Measurements from ENCODE around the gene FECH. TPM values are rescaled to one million over a fixed set of nuclear protein-coding genes. Genes with fewer than 3 reads are reported as not detected.
"Not testable (repeated sequence)": the region's sequence is repeated elsewhere in the genome, so short reads cannot be mapped to it uniquely, and the experiment has no call there.

The FECH gene
- total and polyA plus RNA-seq, 4 donors = 4.5 to 107 (median 20.4) TPM

DNA sequence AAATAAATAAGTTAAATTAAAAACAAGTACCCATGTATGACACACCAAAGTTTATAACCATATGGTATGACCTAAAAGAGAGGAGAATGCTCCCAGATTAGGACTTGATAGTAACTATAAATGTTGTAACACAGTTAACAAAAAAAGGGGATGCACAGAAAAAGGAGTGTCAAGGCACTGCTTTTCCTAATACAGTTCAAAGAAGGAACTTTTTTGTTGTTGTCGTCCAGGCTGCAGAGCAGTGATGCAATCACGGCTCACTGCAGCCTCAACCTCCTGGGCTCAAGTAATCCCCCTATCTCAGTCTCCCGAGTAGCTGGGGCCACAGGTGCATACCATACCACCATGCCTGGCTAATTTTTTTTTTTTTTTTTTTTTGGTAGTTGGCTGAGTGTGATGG, 32.4 kb upstream of the FECH start:
- Histone ChIP-seq H3K9ac (ENCODE audit: insufficient read depth in 1 of 2, low read length in 2 of 2) (no peak overlapping the region), H3K27me3 (ENCODE audit: control insufficient read depth in 3 of 3, insufficient read depth in 3 of 3, low read length in 2 of 3) (no peaks in the 10 kb centered on the region), H3K4me3 (no peak overlapping the region), H3K9me3 (ENCODE audit: control insufficient read depth in 4 of 4, insufficient read depth in 3 of 4, low read length in 3 of 4) (no peaks in the 10 kb centered on the region), H3K27ac (ENCODE audit: low read depth in 1 of 2, low read length in 1 of 2) (no peak overlapping the region), H3K36me3 (ENCODE audit: control insufficient read depth in 4 of 4, insufficient read depth in 4 of 4, low read length in 4 of 4) (peaks cover 3 to 17% (median 11%) of the 10 kb centered on the region in 4 donors), H3K4me1 (ENCODE audit: control insufficient read depth in 5 of 5, insufficient read depth in 5 of 5, low read length in 5 of 5) (peaks cover 0 to 9% (median 7%) of the 10 kb centered on the region in 5 donors)
- no peak for ATAC-seq (ENCODE audit: insufficient read depth, low FRiP score)
- WGBS, 2 donors = 31 to 62% methylated on average over 3 of the region's 3 CpGs
- TF ChIP-seq, protein P1, sequence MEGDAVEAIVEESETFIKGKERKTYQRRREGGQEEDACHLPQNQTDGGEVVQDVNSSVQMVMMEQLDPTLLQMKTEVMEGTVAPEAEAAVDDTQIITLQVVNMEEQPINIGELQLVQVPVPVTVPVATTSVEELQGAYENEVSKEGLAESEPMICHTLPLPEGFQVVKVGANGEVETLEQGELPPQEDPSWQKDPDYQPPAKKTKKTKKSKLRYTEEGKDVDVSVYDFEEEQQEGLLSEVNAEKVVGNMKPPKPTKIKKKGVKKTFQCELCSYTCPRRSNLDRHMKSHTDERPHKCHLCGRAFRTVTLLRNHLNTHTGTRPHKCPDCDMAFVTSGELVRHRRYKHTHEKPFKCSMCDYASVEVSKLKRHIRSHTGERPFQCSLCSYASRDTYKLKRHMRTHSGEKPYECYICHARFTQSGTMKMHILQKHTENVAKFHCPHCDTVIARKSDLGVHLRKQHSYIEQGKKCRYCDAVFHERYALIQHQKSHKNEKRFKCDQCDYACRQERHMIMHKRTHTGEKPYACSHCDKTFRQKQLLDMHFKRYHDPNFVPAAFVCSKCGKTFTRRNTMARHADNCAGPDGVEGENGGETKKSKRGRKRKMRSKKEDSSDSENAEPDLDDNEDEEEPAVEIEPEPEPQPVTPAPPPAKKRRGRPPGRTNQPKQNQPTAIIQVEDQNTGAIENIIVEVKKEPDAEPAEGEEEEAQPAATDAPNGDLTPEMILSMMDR (IDR thresholded peaks at IDR 0.05; ENCODE audit: control extremely low read depth, extremely low read depth) = no peak
- DNase-seq = no peak

DNA sequence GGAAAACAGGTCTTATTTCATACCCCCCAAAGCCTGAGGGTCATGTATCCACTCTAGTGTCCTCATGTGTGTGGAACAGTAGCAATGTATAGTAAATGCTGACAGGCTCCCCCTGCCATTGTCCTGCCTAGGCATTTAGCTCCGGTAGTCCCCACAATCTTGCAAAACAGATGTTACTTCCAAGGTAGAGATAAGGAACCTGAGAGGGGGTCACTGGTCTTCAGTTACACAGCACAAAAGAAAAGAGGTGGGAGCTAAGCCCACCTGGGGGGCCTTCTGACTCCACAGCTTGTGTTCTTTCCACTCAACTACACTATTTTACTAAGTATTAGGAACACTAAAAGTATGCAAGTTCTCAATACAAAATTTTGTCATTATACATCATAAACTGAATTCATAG, 17.4 kb upstream of the FECH start:
- Histone ChIP-seq H3K27ac (ENCODE audit: low read depth in 1 of 2, low read length in 1 of 2) (no peak overlapping the region), H3K9me3 (ENCODE audit: control insufficient read depth in 4 of 4, insufficient read depth in 3 of 4, low read length in 3 of 4) (no peaks in the 10 kb centered on the region), H3K27me3 (ENCODE audit: control insufficient read depth in 3 of 3, insufficient read depth in 3 of 3, low read length in 2 of 3) (no peaks in the 10 kb centered on the region), H3K36me3 (ENCODE audit: control insufficient read depth in 4 of 4, insufficient read depth in 4 of 4, low read length in 4 of 4) (peaks cover 32 to 67% (median 45%) of the 10 kb centered on the region in 4 donors), H3K4me1 (ENCODE audit: control insufficient read depth in 5 of 5, insufficient read depth in 5 of 5, low read length in 5 of 5) (no peaks in the 10 kb centered on the region), H3K4me3 (no peak overlapping the region), H3K9ac (ENCODE audit: insufficient read depth in 1 of 2, low read length in 2 of 2) (no peak overlapping the region)
- TF ChIP-seq, protein P1 (IDR thresholded peaks at IDR 0.05; ENCODE audit: control extremely low read depth, extremely low read depth) = no peak
- DNase-seq (no peak), ATAC-seq (ENCODE audit: insufficient read depth, low FRiP score) (no peak)
- WGBS, 2 donors = 91 to 93% methylated on average over 1 of the region's 1 CpG

DNA sequence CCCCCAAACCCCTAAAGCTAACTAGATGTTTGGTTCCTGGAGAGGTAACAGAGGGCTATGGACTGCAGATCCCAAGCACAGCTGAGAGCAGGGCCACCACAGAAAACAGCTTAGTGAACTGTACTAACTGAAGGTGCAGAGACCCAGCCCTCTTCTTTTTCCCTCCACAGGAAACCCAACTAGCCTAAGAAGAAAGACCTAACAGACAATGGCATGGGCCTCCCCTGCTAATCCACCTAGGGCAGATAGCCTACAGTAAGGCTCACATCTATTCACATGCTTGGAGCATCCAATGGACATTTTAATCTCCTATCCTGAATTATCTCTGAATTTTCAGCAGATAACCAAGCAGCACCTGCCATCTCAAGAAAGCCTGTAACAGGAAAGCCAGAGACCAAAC, 8.8 kb upstream of the FECH start:
- Histone ChIP-seq H3K27ac (ENCODE audit: low read depth in 1 of 2, low read length in 1 of 2) (no peak overlapping the region), H3K36me3 (ENCODE audit: control insufficient read depth in 4 of 4, insufficient read depth in 4 of 4, low read length in 4 of 4) (peaks cover 6 to 11% (median 8%) of the 10 kb centered on the region in 4 donors), H3K27me3 (ENCODE audit: control insufficient read depth in 3 of 3, insufficient read depth in 3 of 3, low read length in 2 of 3) (no peaks in the 10 kb centered on the region), H3K4me3 (no peak overlapping the region), H3K9me3 (ENCODE audit: control insufficient read depth in 4 of 4, insufficient read depth in 3 of 4, low read length in 3 of 4) (peaks cover 0 to 3% (median 0%) of the 10 kb centered on the region in 4 donors), H3K4me1 (ENCODE audit: control insufficient read depth in 5 of 5, insufficient read depth in 5 of 5, low read length in 5 of 5) (no peaks in the 10 kb centered on the region), H3K9ac (ENCODE audit: insufficient read depth in 1 of 2, low read length in 2 of 2) (no peak overlapping the region)
- ATAC-seq (ENCODE audit: insufficient read depth, low FRiP score) = no peak
- TF ChIP-seq, protein P1 (IDR thresholded peaks at IDR 0.05; ENCODE audit: control extremely low read depth, extremely low read depth) = no peak
- no peak for DNase-seq

DNA sequence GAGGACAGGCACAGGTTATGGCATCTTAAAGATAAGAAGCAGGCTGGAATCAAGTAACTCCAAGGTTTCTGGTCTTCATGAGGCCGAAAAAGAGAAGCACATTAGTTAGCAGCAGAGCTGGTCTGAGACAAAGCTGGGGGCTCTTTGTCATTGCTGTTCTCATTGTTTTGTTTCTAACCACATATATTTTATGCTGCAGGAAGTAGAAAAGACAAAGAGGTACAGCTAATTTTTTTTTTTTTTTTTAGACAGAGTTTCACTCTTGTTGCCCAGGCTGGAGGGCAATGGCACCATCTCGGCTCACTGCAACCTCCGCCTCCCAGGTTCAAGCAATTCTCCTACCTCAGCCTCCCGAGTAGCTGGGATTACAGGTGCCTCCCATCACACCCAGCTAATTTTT, 6.2 kb upstream of the FECH start:
- WGBS, 2 donors = 83 to 87% methylated on average over 4 of the region's 4 CpGs
- DNase-seq; H3K27ac ChIP-seq (ENCODE audit: low read depth in 1 of 2, low read length in 1 of 2); H3K9me3 ChIP-seq (ENCODE audit: control insufficient read depth in 4 of 4, insufficient read depth in 3 of 4, low read length in 3 of 4); H3K9ac ChIP-seq (ENCODE audit: insufficient read depth in 1 of 2, low read length in 2 of 2); H3K4me3 ChIP-seq; H3K36me3 ChIP-seq (ENCODE audit: control insufficient read depth in 4 of 4, insufficient read depth in 4 of 4, low read length in 4 of 4); H3K27me3 ChIP-seq (ENCODE audit: control insufficient read depth in 3 of 3, insufficient read depth in 3 of 3, low read length in 2 of 3); H3K4me1 ChIP-seq (ENCODE audit: control insufficient read depth in 5 of 5, insufficient read depth in 5 of 5, low read length in 5 of 5); ATAC-seq (ENCODE audit: insufficient read depth, low FRiP score): not testable (repeated sequence)

Data from lung (tissue), 12 donors.